HG03558 (cell line): ENCODE measurements around the gene SLC6A12.

Experiments
- ATAC-seq: cut with Tn5 transposase; IDR thresholded peaks from one replicate; pipeline ENCODE4 v1.9.1; 2021; ENCODE audit warnings: moderate number of reproducible peaks; ENCODE audit not compliant: unreplicated experiment; ENCODE audit errors: extremely low read depth

The SLC6A12 gene

GRCh38 chr12:168763-169525 lies 45.0 kb downstream of the SLC6A12 start:
- ATAC-seq = no peak

GRCh38 chr12:167959-168600 lies 45.9 kb downstream of the SLC6A12 start:
- no peak for ATAC-seq

- ATAC-seq = no peak
These were observed 47.4 kb downstream of the SLC6A12 start for GRCh38 chr12:166425-167075.

- no peak for ATAC-seq
These were observed 48.0 kb downstream of the SLC6A12 start for GRCh38 chr12:165862-166368.

GRCh38 chr12:164207-164606 lies 49.8 kb downstream of the SLC6A12 start:
- no peak for ATAC-seq

GRCh38 chr12:163406-163986 lies 50.5 kb downstream of the SLC6A12 start:
- ATAC-seq = no peak

GRCh38 chr12:162467-163307 lies 51.3 kb downstream of the SLC6A12 start:
- no peak for ATAC-seq

GRCh38 chr12:161823-162222 lies 52.1 kb downstream of the SLC6A12 start:
- ATAC-seq = no peak

GRCh38 chr12:160858-161257 lies 53.1 kb downstream of the SLC6A12 start:
- ATAC-seq = no peak

- ATAC-seq = no peak
These were observed 54.7 kb downstream of the SLC6A12 start for GRCh38 chr12:159156-159782.

- no peak for ATAC-seq
These were observed 56.3 kb downstream of the SLC6A12 start for GRCh38 chr12:157644-158043.

- ATAC-seq = no peak
These were observed 57.0 kb downstream of the SLC6A12 start for GRCh38 chr12:156945-157344.

- ATAC-seq = no peak
These were observed 58.3 kb downstream of the SLC6A12 start for GRCh38 chr12:155646-156045.

GRCh38 chr12:155006-155405 lies 59.0 kb downstream of the SLC6A12 start:
- ATAC-seq = no peak

- no peak for ATAC-seq
These were observed 59.9 kb downstream of the SLC6A12 start for GRCh38 chr12:154058-154457.

GRCh38 chr12:153080-153746 lies 60.7 kb downstream of the SLC6A12 start:
- no peak for ATAC-seq

- no peak for ATAC-seq
These were observed 61.5 kb downstream of the SLC6A12 start for GRCh38 chr12:152440-152839.

GRCh38 chr12:151579-151978 lies 62.4 kb downstream of the SLC6A12 start:
- ATAC-seq = no peak
